Measurements from ENCODE around the gene SLFNL1.

Gene SLFNL1

DNA sequence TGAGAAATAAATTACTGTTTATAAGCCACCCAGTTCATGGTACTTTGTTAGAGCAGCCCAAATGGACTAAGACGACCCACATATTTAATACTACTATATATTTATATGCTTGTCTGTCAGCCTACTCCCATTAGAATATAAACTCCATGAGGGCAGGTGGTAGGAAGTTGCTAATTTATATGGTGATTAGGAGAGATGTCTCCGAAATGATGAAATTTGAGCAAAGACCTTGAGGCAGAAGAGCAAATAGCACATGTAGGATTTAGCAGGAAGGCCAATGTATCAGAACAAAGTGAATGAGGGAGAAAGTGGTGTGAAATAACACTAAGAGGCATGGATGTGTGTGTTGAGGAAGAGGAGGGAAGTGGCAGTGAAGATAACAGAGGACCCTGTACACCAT, 10.6 kb upstream of the SLFNL1 start:
- TF ChIP-seq, protein P1, sequence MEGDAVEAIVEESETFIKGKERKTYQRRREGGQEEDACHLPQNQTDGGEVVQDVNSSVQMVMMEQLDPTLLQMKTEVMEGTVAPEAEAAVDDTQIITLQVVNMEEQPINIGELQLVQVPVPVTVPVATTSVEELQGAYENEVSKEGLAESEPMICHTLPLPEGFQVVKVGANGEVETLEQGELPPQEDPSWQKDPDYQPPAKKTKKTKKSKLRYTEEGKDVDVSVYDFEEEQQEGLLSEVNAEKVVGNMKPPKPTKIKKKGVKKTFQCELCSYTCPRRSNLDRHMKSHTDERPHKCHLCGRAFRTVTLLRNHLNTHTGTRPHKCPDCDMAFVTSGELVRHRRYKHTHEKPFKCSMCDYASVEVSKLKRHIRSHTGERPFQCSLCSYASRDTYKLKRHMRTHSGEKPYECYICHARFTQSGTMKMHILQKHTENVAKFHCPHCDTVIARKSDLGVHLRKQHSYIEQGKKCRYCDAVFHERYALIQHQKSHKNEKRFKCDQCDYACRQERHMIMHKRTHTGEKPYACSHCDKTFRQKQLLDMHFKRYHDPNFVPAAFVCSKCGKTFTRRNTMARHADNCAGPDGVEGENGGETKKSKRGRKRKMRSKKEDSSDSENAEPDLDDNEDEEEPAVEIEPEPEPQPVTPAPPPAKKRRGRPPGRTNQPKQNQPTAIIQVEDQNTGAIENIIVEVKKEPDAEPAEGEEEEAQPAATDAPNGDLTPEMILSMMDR (IDR thresholded peaks at IDR 0.05; ENCODE audit: low read depth, low read length, missing control alignments), result no peak
- H3K4me3 ChIP-seq (ENCODE audit: low read depth, low read length), result no peak overlapping the region
- DNase-seq (ENCODE audit: low read depth), result no peak
- in situ Hi-C loops (cut with HindIII; ENCODE audit: low sequenced_read_pairs), result loop anchor here (10.0 kb wide), 1 partner anchor 63 kb away; no protein-coding TSS in a partner anchor

DNA sequence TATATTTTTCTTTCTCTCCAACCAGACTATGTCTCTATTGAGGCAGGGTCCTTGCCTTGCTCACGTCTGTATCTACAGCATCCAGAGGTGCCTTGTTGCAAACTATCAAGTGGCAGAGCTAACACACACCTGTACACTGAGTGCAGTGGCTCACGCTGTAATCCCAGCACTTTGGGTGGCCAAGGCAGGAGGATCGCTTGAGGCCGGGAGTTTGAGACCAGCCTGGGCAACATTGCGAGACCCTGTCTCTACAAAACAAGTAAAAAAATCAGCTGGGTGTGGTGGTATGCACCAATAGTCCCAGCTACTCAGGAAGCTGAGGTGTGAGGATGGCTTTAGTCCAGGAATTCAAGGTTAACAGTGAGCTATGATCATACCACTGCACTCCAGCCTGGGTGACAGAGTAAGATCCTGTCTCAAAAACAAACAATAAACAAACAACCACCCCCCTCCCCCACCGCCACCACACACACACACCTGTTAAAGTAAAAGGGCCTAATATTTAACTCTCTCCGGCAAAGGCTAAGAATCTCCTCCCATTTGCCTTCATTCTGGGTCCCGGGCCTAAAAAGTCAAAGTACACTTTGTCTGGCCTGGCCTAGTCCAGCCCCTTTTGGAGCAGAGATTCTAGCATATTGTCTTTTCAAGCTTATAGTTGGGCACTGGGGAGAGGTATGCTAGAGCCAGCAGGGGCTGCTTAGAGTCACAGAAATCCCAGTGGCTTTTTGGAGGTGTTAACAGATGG, 9.5 kb upstream of the SLFNL1 start:
- no peak for DNase-seq (ENCODE audit: low read depth)
- TF ChIP-seq, protein P1 (IDR thresholded peaks at IDR 0.05; ENCODE audit: low read depth, low read length, missing control alignments), result no peak
- in situ Hi-C loops (cut with HindIII; ENCODE audit: low sequenced_read_pairs), result loop anchor here (10.0 kb wide), 1 partner anchor 64 kb away; no protein-coding TSS in a partner anchor
- no peak overlapping the region for H3K4me3 ChIP-seq (ENCODE audit: low read depth, low read length)

DNA sequence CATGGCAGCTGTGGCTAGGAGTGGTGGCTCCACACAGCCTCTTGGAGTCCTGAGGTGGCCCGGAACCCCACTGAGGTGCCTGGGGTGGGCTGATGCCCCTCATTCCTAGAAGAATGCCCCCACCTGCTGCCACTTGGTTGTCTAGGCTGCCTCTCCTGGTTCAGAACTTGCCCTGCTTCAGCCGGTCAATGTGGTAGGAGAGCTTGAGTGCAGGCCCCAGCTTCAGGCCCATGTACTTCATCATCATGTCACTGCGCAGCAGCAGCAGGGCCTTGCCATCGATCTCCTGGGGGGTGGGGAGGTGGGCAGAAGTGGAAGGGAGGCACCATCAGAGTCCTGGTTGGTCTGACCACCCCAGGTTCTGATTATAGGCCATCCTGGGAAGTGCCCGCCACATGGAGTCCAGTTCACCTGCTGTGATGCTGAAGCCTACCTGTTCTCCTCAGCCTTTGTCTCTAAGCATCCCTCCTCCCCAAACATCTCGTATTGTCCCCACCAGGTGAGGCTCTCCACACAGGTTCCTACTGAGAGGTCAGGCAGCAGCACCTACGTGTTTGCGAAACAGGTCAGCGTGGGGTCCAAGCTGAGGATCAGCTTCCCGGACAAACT, 6.6 kb upstream of the SLFNL1 start:
- in situ Hi-C loops (cut with HindIII; ENCODE audit: low sequenced_read_pairs), result no loop called here
- TF ChIP-seq, protein P1 (IDR thresholded peaks at IDR 0.05; ENCODE audit: low read depth, low read length, missing control alignments), result no peak
- no peak for DNase-seq (ENCODE audit: low read depth)
- no peak overlapping the region for H3K4me3 ChIP-seq (ENCODE audit: low read depth, low read length)

GRCh38 chr1:41025979-41026819, 4.7 kb upstream of the SLFNL1 start:
- TF ChIP-seq, protein P1 (IDR thresholded peaks at IDR 0.05; ENCODE audit: low read depth, low read length, missing control alignments), result no peak

DNA sequence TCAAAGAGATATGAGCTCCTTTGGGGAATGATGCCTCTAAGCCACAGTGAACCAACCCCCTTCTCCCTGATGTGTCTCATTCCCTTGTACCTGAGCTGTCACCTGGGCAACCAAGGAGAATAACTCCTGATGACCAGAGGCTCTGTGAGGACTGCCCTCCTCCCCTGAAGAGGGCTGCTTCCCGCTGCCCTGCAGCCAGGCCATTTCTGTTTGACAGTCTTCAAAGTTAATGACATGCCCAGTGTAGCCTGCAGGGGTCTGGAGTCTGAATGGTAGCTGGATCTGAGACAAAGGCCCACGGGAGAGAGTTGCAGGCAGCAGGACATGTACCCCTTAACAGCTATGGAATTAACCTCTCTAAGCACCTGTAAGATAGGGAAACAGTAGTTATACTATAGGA, 3.4 kb upstream of the SLFNL1 start:
- no peak overlapping the region for H3K4me3 ChIP-seq (ENCODE audit: low read depth, low read length)

More at GRCh38 chr1:41025979-41026819, 4.7 kb upstream of the SLFNL1 start:
- no peak overlapping the region for H3K4me3 ChIP-seq (ENCODE audit: low read depth, low read length)
- in situ Hi-C loops (cut with HindIII; ENCODE audit: low sequenced_read_pairs), result no loop called here
- no peak for DNase-seq (ENCODE audit: low read depth)

More for the DNA sequence above, 3.4 kb upstream of the SLFNL1 start:
- TF ChIP-seq, protein P1 (IDR thresholded peaks at IDR 0.05; ENCODE audit: low read depth, low read length, missing control alignments), result no peak
- in situ Hi-C loops (cut with HindIII; ENCODE audit: low sequenced_read_pairs), result no loop called here
- no peak for DNase-seq (ENCODE audit: low read depth)

Data from astrocyte of the cerebellum (primary cell).